ENCODE results near the gene TNFAIP3. TPM values are rescaled to one million over a fixed set of nuclear protein-coding genes. Genes with fewer than 3 reads are reported as not detected.
A peak's percentile ranks its signal among the peaks of the same experiment; 100 is the strongest.
"Not testable (repeated sequence)": the region's sequence is repeated elsewhere in the genome, so short reads cannot be mapped to it uniquely, and the experiment has no call there.

Gene TNFAIP3
- total RNA-seq, 1 donor from 2014 or later, result 13.4 TPM

DNA sequence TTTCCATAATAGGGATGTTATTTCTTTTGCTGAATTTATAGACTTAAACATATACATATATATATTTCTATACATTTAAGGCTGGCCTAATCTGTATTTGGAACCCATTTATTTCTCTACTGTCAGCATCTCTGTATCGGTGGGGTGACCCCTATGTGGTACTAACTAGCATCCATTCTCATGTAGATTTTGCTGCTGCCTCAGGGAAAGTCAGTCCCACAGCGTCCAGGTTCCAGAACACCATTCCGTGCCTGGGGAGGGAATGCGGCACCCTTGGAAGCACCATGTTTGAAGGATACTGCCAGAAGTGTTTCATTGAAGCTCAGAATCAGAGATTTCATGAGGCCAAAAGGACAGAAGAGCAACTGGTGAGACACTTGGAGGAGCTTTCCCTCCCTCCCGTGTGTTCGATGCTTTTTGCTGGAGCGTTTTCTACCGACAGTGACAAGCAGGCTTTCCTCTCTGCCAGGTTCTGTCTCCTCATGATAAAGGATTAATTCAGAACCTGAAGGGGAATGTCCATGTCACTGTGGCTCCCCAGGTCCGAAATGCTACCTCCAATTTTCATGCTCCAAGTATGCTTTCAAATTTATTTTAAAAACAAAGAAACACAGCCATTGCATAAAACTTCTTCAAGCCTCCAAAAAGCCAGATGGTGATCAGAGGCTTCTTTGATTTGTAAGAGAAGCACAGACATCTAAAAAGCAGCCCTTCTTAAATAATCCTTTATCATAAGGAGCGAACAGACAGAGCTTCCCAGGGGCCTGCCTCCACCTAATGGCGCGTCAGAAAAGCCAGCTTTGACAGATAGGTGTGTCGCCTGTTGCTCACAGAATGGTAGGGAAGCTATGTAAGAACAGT, 13.1 kb downstream of the TNFAIP3 start:
- DNase-seq, result no peak

DNA sequence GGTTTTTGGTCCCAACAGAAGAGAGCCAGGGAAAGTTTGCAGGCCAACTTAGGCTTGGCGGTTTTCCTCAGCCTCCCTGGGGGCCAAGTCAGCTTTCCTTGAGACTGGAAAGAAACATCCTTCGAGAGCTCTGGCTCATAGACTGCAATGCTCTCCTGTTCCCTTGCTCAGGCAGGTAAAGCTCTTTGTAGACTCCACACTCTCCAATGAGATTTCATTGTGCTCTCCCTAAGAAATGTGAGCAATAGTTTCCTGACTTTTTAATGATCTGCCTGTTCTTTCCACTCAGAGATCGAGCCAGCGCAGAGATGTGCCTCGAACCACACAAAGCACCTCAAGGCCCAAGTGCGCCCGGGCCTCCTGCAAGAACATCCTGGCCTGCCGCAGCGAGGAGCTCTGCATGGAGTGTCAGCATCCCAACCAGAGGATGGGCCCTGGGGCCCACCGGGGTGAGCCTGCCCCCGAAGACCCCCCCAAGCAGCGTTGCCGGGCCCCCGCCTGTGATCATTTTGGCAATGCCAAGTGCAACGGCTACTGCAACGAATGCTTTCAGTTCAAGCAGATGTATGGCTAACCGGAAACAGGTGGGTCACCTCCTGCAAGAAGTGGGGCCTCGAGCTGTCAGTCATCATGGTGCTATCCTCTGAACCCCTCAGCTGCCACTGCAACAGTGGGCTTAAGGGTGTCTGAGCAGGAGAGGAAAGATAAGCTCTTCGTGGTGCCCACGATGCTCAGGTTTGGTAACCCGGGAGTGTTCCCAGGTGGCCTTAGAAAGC, 13.9 kb downstream of the TNFAIP3 start:
- DNase-seq, result no peak

DNA sequence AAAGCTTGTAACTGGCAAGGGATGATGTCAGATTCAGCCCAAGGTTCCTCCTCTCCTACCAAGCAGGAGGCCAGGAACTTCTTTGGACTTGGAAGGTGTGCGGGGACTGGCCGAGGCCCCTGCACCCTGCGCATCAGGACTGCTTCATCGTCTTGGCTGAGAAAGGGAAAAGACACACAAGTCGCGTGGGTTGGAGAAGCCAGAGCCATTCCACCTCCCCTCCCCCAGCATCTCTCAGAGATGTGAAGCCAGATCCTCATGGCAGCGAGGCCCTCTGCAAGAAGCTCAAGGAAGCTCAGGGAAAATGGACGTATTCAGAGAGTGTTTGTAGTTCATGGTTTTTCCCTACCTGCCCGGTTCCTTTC, 14.4 kb downstream of the TNFAIP3 start:
- DNase-seq, result no peak

DNA sequence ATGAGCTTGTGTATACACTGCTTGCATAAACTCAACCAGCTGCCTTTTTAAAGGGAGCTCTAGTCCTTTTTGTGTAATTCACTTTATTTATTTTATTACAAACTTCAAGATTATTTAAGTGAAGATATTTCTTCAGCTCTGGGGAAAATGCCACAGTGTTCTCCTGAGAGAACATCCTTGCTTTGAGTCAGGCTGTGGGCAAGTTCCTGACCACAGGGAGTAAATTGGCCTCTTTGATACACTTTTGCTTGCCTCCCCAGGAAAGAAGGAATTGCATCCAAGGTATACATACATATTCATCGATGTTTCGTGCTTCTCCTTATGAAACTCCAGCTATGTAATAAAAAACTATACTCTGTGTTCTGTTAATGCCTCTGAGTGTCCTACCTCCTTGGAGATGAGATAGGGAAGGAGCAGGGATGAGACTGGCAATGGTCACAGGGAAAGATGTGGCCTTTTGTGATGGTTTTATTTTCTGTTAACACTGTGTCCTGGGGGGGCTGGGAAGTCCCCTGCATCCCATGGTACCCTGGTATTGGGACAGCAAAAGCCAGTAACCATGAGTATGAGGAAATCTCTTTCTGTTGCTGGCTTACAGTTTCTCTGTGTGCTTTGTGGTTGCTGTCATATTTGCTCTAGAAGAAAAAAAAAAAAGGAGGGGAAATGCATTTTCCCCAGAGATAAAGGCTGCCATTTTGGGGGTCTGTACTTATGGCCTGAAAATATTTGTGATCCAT, 15.3 kb downstream of the TNFAIP3 start:
- no peak for DNase-seq

DNA sequence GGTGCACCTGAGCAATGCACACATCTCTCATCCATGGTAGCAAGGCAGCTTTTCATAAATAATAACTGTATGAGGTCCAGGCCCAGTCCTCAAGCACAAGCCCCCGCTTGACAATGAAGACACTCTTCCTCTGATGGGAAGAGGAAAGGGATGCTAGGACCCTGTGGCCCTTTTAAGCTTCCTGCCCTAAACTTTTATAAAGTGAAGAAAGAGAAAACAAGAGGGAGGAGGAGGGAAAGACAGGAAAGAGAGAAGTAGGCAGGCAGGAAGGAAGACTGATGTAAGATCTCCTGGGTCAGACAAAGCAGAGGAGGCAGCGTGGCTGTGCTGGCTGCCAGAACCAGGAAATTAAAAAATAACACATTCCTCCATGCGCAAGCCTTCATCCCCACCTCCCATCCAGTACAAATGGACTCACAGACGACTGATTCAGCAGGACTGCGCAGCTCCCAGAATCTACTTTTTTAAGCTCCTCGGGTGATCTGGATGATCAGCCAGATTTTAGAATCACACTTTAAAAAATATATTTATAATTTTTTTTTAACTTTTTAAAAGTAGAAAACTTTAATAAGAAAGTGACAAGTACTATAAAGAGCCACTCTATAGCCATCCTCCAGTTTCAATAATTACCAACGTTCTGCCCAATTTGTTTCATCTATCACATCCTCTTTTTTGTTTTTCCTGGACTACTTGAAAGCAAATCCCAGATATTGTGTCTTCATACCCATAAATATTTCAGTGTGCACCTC, 16.5 kb downstream of the TNFAIP3 start:
- DNase-seq, result peak; percentile 44

DNA sequence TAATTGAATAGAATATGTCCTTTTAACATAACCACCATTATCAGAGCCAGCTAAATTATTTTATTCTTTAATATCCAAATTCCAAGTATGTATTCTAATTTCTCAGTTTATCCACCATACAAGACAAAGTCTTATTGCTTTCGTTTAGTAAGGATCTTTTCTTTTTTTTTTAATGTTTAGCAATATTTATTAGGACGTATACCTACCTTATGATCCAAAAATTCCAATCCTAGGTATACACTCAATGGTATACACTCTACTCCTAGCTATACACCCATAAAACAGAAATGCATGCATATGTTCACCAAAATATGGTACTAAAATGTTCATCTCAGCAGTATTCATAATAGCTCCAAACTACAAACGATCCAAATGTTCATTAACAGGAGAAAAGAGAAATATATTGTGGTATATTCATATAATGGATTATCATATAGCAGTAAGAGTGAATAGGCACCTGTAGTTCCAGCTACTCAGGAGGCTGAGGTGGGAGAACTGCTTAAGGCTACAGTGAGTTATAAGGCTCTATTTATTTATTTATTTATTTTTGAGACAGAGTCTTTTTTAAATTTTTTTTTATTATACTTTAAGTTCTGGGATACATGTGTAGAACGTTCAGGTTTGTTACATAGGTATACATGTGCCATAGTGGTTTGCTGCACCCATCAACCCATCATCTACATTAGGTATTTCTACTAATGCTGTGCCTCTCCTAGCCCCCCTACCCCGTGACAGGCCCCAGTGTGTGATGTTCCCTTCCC, 17.3 kb downstream of the TNFAIP3 start:
- DNase-seq, result no peak

DNA sequence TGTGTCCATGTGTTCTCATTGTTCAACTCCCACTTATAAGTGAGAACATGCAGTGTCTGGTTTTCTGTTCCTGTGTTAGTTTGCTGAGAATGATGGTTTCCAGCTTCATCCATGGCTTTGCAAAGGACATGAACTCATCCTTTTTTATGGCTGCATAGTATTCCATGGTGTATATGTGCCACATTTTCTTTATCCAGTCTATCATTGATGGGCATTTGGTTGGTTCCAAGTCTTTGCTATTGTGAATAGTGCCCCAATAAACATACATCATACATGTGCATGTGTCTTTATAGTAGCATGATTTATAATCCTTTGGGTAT, 17.8 kb downstream of the TNFAIP3 start:
- not testable (repeated sequence) for DNase-seq

DNA sequence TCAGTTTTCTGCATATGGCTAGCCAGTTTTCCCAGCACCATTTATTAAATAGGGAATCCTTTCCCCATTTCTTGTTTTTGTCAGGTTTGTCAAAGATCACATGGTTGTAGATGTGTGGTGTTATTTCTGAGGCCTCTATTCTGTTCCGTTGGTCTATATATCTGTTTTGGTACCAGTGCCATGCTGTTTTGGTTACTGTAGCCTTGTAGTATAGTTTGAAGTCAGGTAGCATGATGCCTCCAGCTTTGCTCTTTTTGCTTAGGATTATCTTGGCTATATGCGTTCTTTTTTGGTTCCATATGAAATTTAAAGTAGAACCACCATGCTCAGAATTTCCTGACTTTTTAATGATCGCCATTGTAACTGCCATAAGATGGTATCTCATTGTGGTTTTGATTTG, 19.2 kb downstream of the TNFAIP3 start:
- DNase-seq, result not testable (repeated sequence)

DNA sequence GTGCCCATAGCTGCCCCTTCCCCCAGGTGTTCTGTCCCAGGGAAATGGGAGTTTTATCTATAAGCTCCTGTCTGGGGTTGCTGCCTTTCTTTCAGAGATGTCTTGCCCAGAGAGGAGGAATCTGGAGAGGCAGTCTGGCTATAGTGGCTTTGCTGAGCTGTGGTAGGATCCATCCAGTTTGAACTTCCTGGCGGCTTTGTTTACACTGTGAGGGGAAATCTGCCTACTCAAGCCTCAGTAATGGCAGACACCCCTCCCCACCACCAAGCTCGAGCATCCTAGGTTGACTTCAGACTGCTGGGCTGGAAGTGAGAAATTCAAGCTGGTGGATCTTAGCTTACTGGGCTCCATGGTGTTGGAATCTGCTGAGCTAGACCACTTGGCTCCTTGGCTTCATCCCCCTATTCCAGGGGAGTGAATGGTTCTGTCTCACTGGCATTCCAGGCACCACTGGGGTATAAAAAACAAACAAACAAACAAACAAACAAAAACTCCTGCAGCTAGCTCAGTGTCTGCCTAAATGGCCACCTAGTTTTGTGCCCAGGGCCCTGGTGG, 24.0 kb downstream of the TNFAIP3 start:
- no peak for DNase-seq

DNA sequence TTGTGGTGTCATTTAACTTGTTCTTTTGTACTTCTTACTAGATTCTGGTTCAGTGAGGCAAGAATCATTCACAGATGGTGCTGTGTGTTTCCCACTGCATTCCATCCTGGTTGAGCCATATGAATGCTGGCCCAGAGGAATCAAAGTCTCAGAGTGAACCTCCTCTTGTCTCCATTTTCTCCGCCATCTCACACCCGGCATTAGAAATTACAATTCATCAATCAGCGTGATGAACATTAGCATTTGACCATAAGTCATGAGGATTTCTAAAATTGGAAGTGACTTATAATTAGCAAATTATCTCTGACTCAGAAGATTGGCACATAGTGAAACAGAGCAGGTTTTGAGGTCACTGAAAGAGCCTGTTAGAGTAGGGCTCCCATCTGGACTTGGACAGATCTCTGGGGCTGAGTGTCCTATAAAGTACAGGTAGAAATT, 25.2 kb downstream of the TNFAIP3 start:
- no peak for DNase-seq

DNA sequence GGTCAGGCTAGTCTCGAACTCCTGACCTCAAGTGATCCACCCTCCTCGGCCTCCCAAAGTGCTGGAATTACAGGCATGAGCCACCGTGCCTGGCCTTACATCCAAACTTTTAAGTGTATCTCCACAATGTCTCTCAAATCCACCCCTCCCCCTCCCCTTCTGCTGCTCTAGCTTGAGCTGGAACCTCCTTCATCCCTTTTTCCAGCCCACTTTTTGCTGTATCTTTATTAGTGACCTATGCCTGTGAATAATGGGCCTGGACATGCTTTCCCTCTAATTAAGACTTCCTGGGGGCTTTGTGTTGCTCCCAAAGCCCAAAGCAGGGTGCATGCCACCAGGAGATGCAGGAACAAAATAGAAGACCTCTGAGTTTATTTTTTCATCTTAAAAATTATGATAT, 26.1 kb downstream of the TNFAIP3 start:
- no peak for DNase-seq

DNA sequence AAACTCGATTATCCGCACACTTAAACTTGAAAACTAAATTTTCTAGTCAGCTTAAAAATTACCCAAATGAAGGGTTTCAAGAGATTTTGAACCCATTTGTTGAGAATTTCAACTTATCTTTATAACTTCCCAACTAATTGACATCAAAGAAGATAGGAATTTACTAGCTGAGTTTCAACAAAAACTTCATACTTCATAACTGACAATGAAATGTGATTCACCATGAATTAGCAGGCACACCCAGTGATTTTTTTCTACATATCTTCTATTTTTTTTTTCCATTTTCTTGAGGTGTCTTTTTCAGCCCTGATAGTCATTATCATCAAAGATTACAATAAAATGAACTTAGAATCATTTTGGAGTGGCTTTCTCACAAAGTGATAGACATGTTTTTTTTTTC, 26.7 kb downstream of the TNFAIP3 start:
- no peak for DNase-seq

DNA sequence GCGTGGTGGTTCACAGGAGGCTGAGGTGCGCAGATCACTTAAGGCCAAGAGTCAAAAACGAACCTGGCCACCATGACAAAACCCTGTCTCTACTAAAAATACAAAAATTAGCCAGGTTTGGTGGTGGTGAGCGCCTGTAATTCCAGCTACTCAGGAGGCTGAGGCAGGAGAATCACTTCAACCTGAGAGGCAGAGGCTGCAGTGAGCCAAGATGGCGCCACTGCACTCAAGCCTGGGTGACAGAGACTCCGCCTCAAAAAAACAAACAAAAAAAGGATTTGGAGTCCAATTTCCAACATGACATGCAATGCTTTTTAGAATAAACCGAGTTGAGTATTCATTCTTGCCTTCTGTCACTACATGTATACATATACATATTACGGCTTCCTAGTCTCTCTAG, 27.3 kb downstream of the TNFAIP3 start:
- DNase-seq, result not testable (repeated sequence)

DNA sequence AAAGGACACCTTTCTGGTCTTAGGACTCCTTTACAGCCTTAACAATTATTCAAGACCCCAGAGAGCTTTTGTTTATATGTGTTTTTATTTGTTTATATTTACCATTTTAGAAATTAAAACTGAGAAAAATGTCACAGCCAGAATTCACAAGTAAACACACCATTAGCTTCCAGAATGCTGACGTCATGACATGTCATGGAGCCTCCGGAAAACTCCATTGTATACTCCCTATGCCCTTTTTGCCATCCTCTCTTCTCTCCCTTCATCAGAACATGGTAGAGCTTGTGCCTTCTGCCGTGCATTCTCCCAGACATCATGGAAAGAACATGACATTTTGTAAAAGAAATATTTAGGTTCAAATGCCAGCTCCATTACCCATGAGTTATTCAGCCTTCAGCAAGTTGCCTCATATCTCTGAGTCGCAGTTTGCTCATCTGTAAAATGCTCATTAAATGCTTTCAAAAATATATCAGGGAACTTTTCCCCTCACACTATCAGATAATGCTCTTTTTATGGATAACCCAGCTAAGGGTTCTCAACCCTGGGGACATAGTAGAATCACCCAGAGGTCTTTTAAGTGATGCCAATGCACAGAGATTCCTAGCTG, 27.8 kb downstream of the TNFAIP3 start:
- DNase-seq, result no peak

DNA sequence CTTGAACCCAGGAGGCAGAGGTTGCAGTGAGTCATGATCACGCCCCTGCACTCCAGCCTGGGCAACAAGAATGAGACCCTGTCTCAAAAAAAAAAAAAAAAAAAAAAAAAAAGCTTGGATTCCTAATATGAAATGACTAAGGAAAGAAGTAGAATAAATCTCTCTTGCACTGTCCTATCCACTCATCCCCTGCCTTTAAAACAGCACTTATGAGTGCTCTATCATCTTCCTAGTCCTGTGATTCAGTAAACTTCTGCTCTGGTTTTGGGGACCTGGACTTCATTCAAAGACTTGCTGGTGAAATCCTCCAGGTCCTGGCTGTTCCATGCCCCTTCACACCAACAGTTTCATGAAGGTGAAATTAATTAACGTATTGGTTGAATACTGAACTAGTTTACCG, 29.6 kb downstream of the TNFAIP3 start:
- DNase-seq, result no peak

DNA sequence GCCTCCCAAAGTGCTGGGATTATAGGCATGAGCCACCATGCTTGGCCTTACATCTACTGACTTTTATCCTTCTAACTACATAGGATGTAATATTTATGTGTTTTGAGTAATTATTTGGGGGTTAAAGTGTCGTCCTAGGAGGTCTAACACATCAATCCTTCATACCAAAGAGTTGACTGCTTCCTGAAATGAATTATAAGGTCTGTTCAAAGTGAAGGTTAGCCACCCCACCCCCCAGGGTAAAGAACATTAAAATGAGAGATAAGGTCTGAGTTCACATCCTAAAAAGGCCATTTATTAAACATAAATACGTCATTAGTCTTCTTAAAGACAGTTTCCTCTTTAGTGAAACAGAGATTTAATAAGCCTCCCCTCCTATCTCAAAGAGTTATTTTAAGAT, 33.8 kb downstream of the TNFAIP3 start:
- no peak for DNase-seq

DNA sequence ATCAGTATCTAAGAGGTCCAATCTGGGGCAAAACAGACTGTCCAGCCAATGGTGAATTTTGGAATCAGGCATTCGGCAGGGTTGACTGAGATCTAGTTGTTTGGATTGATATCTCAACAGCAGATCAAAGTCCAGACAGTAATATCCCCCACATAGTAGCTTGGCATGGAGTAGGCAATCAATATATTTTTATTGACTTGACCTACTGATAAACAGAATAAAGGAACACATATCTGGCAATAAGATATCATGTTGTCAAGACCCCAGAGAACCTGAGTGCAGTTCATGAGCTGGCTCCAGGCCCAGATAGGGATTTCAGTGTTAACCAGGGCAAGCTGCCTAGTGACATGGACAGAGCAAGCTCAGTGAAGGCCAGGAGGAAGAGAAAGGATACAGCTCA, 34.4 kb downstream of the TNFAIP3 start:
- DNase-seq, result no peak

DNA sequence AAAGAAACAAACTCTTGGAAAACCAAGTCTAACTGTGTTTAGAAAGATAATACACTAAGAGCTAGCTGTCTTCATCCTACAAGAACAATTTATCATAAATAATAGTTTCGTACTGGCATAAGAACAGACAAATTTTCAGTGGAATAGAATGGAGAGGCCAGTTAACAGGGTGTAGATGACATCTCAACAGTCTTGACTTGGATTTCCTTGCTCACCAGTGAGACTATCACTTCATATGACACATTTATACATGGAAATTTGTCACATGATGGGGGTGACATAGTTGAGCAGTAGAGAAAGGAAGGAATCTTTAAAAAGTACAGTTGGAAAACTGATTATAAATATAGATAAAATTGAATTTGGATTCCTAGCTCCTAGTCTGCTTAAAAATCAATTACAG, 35.6 kb downstream of the TNFAIP3 start:
- no peak for DNase-seq

DNA sequence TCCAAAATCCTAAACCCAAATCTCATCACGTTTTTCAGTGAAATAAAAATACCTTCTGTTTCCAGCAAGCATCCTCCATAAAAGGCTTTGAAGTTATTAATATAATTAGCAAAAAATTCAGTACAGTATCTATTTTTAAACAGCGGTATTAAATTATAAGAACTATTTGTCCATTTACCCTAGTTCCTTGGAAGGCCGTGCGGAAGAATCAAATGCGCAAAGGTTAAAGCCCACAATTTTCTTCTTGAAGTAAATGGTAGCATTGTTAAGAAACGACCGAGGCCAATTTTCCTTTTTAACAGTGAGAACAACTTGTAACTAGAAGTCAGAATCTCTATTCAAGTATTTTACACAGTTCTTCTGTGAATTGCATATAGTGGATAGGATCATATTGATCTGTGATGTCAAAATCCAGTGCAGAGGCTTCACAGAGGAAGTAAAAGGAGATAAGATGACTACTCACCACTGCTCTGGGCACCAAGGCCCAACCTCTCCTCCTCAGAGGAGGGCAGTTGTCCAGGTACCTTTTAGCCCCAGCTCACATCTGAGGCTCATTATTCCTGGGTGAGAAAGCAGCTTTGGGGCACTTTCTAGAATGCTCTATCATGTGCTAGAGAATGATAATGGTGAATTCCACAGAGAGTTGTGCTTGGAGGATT, 36.3 kb downstream of the TNFAIP3 start:
- DNase-seq, result no peak
